ENCODE measurements around the gene OSBP. TPM values are rescaled to one million over a fixed set of nuclear protein-coding genes. Genes with fewer than 3 reads are reported as not detected.
"Not testable (repeated sequence)": the region's sequence is repeated elsewhere in the genome, so short reads cannot be mapped to it uniquely, and the experiment has no call there.

The OSBP gene
- total RNA-seq, 1 donor from 2014 or later, result 78.6 TPM

GRCh38 chr11:59551659-59552521 lies 63.7 kb downstream of the OSBP start:
- DNase-seq, result peak; percentile 90

DNA sequence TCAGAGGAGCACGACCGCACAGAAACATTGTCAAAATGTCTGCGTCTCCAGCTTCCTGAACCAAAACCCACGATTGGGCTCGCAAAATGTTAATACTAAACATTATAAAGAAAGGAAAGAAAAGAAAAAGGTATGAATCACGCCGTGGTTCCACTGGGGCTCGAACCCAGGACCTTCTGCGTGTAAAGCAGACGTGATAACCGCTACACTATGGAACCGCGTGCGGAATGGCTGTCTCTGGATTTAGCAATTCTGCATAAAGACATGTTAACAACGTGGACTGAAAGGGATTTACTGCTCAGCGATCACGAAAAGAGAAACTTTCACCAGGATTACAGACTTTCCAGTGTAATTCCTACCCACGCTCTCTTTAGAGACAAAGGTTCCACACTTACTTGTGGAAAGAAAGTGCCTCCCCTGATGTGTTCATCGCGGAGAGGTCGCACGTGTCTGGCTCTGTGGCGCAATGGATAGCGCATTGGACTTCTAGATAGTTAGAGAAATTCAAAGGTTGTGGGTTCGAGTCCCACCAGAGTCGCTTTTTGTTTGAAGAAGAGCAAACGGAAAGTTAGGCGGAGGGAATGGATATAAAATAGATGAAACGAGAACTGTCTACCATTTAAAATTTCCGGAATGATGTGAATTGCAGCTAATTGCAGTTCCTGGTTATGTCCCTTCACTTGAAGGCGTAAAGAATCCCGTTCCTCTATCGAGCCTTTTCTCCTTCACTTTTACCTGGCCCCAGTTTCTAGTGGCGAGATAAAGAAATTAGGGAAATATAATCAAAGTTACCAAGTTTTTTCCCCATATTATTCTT lies 64.5 kb downstream of the OSBP start:
- peak; percentile 96 for DNase-seq

DNA sequence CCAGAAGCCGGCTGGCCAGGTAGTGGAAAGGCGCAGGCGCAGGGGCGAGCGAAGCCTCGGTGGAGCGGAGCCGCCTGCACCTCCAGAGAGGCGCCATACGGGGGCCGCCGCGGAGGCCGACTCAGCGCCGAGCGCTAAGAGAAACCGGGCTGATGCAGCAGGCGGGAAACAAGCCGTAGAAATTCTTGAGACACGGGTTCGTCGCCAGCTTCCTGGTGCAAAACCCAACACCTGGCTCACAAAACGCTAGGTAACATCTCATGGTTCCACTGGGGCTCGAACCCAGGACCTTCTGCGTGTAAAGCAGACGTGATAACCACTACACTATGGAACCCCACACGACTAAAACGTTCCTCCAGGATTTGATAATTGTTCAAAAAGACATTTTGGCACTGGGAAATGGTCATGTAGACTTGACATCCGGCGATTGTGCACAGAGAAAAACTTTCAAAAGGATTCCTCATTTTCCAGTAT lies 65.2 kb downstream of the OSBP start:
- DNase-seq, result peak; percentile 96

DNA sequence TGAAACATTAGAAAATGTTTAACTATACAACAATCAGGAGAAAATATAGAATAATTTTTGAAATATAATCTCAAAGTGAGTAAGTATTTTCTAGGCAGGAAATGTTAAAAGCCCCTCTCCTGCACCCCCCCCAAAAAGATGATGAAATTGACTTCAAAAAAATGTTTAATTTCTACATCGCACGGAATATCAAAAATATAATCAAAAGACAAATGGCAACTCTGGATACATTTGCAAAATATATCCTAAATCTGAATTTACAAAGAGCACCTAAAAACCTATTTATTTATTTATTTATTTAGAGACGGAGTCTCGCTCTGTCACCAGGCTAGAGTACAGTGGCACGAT lies 67.3 kb downstream of the OSBP start:
- no peak for DNase-seq

- DNase-seq, result not testable (repeated sequence)
Measured at GRCh38 chr11:59547605-59548308, 67.8 kb downstream of the OSBP start.

DNA sequence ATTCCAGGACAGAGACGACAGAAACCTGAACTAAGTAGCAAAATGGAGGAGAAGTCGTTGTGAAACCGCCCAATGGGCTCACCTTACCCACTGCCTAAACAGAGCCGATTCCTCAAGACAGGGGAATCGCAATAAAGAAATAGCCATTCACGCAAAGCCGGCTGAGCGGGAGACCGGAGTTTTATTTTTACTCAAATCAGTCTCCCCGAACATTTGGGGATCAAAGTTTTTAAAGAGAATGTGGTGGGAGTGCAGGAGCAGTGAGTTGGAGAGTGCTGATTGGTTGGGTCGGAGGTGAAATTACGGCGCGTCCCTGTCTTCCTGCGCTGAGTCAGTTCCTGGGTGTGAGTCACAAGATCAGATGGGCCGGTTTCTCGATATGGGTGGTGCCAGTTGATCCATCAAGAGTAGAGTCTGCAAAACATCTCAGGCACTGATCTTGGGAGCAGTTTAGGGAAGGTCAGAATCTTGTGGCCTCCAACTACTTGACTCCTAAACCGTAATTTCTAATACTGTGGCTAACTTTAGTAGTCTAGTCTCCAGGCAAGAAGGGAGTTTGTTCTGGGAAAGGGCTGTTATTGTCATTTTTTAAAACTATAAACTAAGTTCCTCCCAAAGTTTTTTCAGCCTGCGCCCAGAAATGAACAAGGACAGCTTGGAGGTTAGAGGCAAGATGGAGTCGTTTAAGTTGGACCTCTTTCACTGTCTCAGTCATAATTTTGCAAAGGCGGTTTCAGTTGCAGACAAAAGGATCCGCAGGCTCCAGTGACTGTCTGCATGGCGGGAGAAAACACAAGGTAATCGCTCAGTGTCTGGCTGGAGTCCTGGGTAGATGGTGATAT lies 70.2 kb downstream of the OSBP start:
- no peak for DNase-seq

- DNase-seq, result no peak
Measured at GRCh38 chr11:59544869-59545178, 70.8 kb downstream of the OSBP start.

DNA sequence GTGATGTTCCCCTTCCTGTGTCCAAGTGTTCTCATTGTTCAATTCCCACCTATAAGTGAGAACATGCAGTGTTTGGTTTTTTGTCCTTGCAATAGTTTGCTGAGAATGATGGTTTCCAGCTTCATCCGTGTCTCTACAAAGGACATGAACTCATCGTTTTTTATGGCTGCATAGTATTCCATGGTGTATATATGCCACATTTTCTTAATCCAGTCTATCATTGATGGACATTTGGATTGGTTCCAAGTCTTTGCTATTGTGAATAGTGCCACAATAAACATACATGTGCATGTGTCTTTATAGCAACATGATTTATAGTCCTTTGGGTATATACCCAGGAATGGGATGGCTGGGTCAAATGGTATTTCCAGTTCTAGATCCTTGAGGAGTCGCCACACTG lies 71.9 kb downstream of the OSBP start:
- DNase-seq, result not testable (repeated sequence)

GRCh38 chr11:59542142-59542810 lies 73.3 kb downstream of the OSBP start:
- no peak for DNase-seq

DNA sequence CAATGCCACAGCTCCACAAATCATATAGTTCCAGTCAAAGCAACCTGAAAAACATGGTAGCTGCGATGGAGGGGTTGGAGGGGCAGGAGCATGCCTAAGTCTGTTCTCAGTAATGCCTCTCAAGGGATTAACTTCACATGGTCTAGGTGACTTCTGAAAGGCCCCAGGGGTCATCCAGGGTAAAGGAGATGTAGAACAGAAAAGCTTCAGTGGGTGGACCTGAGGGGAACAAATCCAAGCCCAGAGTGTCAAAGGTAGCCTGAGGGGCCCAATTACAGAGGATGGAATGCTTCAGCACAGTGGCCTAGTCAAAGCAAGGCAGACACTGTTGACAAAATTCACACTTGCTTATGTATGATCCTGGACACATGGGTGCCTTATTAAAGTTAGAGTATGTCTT lies 80.9 kb downstream of the OSBP start:
- no peak for DNase-seq

DNA sequence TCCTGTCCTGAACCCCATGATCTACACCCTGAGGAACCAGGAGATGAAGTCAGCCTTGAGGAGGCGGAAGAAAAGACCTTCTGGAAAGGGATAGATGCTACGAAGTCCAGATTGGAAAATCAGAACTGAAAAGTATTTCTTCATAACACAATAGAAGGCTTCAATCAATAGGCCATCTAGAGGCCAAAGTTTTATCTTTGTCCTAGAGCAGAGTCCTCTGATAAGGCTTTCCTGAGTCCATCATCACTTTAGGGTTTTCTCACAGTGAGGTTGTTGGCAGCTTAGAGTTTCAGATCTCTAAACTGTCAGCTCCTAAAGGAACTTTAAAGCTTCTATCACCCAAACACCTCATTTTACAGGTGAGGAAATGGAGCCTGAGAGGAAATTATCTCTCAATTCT lies 83.0 kb downstream of the OSBP start:
- DNase-seq, result no peak

- no peak for DNase-seq
Measured at GRCh38 chr11:59528711-59529110, 86.9 kb downstream of the OSBP start.

Small RNAs within 50 kb of the gene (small RNA-seq; reads per million reads assigned to genes)
- not detected for gene MIR3162 (ENCODE audit: low replicate concordance)

Other genes with a start within 250 kb of the OSBP start
- not detected for gene OR5A2, start 189.4 kb downstream of the OSBP start, total RNA-seq
- not detected for gene OR5A1, start 179.3 kb downstream of the OSBP start, total RNA-seq
- not detected for gene OR4D6, start 158.8 kb downstream of the OSBP start, total RNA-seq
- not detected for gene OR4D10, start 142.5 kb downstream of the OSBP start, total RNA-seq
- not detected for gene OR4D11, start 112.2 kb downstream of the OSBP start, total RNA-seq
- not detected for gene OR4D9, start 104.2 kb downstream of the OSBP start, total RNA-seq
- 10.9 TPM for gene PATL1, start 53.3 kb upstream of the OSBP start, total RNA-seq
- not detected for gene OR10V1, start 98.1 kb upstream of the OSBP start, total RNA-seq
- gene STX3, start 139.6 kb upstream of the OSBP start, total RNA-seq, result 11.4 TPM
- gene MRPL16, start 195.0 kb upstream of the OSBP start, total RNA-seq, result 42.6 TPM
- not detected for gene CBLIF, start 229.7 kb upstream of the OSBP start, total RNA-seq

Measured in tongue (tissue), 3 donors.